GM12875 (cell line): ENCODE results near the gene TNN.
A peak's percentile ranks its signal among the peaks of the same experiment; 100 is the strongest.

ENCODE experiments used
- H3K4me3 ChIP-seq: one replicate; pipeline ENCODE4 v1.5.1; 2011; ENCODE audit warnings: low read depth, low read length, control low read depth
- CTCF ChIP-seq: IDR thresholded peaks from 2 replicates; pipeline ENCODE4 v1.5.1; 2011; ENCODE audit warnings: low read depth, mild to moderate bottlenecking, control low read depth, inconsistent platforms, low read length, moderate library complexity, borderline replicate concordance; ENCODE audit not compliant: insufficient read depth

Gene TNN

GRCh38 chr1:175192630-175193526 is 125.2 kb downstream of the TNN start, which contains the start of gene KIAA0040:
Gene KIAA0040 (minus strand): TSS chr1:175192776. CDS start chr1:175161013, 31,763 bp downstream.
- peak within 1 kb of the TSS; percentile 58 for H3K4me3 ChIP-seq
- TF ChIP-seq CTCF: no peak

- TF ChIP-seq CTCF: no peak
- no peak overlapping the region for H3K4me3 ChIP-seq
These were observed 125.9 kb downstream of the TNN start for GRCh38 chr1:175193527-175193910.

- TF ChIP-seq CTCF: no peak
These were observed 127.6 kb downstream of the TNN start for GRCh38 chr1:175195281-175195680.

GRCh38 chr1:175195798-175196197 is 128.2 kb downstream of the TNN start:
- no peak for TF ChIP-seq CTCF
- no peak overlapping the region for H3K4me3 ChIP-seq

More at GRCh38 chr1:175195281-175195680, 127.6 kb downstream of the TNN start:
- H3K4me3 ChIP-seq: no peak overlapping the region

GRCh38 chr1:175197531-175197930 is 129.9 kb downstream of the TNN start:
- no peak for TF ChIP-seq CTCF
- H3K4me3 ChIP-seq: no peak overlapping the region
